ENCODE results near the gene C1RL.

Gene C1RL

DNA sequence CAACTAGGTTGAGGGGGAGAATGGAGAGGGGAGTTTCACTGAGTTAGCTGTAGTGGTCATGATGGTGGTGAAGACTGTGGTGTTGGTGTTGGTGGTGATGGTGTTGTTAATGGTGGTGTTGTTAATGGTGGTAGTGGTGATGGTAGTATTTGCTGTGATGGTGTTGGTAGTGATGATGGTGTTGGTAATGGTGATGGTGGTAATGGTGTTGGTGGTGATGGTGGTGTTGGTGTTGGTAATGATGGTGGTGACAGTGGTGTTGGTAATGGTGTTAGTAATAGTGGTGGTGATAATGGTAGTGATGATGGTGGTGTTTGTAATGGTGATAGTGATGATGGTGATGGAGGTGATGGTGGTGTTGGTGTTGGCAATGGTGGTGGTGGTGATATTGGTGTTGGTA is 25.9 kb downstream of the C1RL start:
- H3K27ac Mint-ChIP-seq: no peak overlapping the region
- DNase-seq: no peak
- peaks cover 7% of the 10 kb centered on the region for H3K36me3 Mint-ChIP-seq (ENCODE audit: low read depth)
- peaks cover 5% of the 10 kb centered on the region for H3K27me3 Mint-ChIP-seq (ENCODE audit: low read depth, poor library complexity)
- peaks cover 6% of the 10 kb centered on the region for H3K9me3 Mint-ChIP-seq
- H3K4me1 Mint-ChIP-seq: no peaks in the 10 kb centered on the region
- H3K4me3 Mint-ChIP-seq: no peak overlapping the region
- TF ChIP-seq, protein P1, sequence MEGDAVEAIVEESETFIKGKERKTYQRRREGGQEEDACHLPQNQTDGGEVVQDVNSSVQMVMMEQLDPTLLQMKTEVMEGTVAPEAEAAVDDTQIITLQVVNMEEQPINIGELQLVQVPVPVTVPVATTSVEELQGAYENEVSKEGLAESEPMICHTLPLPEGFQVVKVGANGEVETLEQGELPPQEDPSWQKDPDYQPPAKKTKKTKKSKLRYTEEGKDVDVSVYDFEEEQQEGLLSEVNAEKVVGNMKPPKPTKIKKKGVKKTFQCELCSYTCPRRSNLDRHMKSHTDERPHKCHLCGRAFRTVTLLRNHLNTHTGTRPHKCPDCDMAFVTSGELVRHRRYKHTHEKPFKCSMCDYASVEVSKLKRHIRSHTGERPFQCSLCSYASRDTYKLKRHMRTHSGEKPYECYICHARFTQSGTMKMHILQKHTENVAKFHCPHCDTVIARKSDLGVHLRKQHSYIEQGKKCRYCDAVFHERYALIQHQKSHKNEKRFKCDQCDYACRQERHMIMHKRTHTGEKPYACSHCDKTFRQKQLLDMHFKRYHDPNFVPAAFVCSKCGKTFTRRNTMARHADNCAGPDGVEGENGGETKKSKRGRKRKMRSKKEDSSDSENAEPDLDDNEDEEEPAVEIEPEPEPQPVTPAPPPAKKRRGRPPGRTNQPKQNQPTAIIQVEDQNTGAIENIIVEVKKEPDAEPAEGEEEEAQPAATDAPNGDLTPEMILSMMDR (IDR thresholded peaks at IDR 0.05): no peak

DNA sequence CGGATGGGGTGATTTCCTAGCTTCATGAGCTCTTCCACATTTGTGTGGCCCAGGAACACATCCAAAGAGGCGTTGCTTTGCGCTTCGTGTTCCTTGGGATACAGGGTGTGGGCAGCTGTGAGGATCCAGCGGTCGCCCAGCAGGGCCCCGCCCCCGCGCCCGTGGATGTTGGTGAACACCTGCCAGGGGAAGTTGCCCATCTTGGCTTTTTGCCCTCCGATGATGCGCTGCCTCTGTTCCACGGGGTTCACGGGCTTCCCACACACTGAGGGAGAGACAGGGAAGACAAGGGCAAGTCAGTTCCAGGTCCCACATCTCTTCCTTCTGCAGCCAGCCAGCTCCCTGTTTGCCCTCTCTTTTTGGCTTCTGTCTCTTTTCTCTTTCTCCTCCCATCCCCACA is 28.0 kb downstream of the C1RL start:
- Mint-ChIP-seq H3K36me3 (ENCODE audit: low read depth) (peaks cover 7% of the 10 kb centered on the region), H3K27me3 (ENCODE audit: low read depth, poor library complexity) (peaks cover 6% of the 10 kb centered on the region), H3K9me3 (peaks cover 6% of the 10 kb centered on the region), H3K27ac (no peak overlapping the region), H3K4me3 (no peak overlapping the region), H3K4me1 (no peaks in the 10 kb centered on the region)
- TF ChIP-seq, protein P1 (IDR thresholded peaks at IDR 0.05): no peak
- DNase-seq: no peak

DNA sequence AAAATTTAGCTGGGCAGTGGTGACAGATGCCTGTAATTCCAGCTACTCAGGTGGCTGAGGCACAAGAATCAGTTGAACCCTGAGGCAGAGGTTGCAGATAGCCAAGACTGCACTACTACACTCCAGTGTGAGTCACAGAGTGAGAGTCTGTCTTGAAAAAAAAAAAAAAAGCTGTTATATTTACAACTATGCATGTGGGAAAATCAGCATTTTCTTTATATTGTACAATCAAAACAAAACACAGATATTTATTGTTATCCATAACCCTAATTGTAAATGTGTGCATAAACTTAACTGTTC is 29.2 kb downstream of the C1RL start:
- TF ChIP-seq, protein P1 (IDR thresholded peaks at IDR 0.05): no peak
- DNase-seq: no peak
- no peak overlapping the region for H3K4me3 Mint-ChIP-seq
- H3K4me1 Mint-ChIP-seq: no peaks in the 10 kb centered on the region
- peaks cover 6% of the 10 kb centered on the region for H3K9me3 Mint-ChIP-seq
- peaks cover 6% of the 10 kb centered on the region for H3K27me3 Mint-ChIP-seq (ENCODE audit: low read depth, poor library complexity)
- no peak overlapping the region for H3K27ac Mint-ChIP-seq
- H3K36me3 Mint-ChIP-seq (ENCODE audit: low read depth): peaks cover 7% of the 10 kb centered on the region

DNA sequence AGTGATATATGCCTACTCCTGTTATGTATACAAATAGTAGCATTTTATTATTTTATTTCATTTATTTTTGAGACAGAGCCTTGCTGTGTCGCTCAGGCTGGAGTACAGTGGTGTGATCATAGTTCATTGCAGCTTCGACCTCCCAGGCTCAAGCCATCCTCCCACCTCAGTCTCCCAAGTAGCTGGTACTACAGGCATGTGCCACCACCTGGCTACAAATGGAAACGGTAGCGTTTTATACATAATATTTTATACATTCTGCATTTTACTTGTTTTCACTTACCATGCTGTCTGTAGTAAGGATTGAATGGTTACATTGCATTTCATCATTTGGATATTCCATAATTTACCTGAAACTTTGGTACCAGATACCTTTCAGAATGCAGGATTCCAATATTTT is 30.9 kb downstream of the C1RL start:
- H3K27me3 Mint-ChIP-seq (ENCODE audit: low read depth, poor library complexity): peaks cover 10% of the 10 kb centered on the region
- H3K9me3 Mint-ChIP-seq: peaks cover 3% of the 10 kb centered on the region
- H3K4me3 Mint-ChIP-seq: no peak overlapping the region
- TF ChIP-seq, protein P1 (IDR thresholded peaks at IDR 0.05): peak; percentile 7
- H3K27ac Mint-ChIP-seq: no peak overlapping the region
- H3K4me1 Mint-ChIP-seq: no peaks in the 10 kb centered on the region
- peaks cover 4% of the 10 kb centered on the region for H3K36me3 Mint-ChIP-seq (ENCODE audit: low read depth)
- no peak for DNase-seq

DNA sequence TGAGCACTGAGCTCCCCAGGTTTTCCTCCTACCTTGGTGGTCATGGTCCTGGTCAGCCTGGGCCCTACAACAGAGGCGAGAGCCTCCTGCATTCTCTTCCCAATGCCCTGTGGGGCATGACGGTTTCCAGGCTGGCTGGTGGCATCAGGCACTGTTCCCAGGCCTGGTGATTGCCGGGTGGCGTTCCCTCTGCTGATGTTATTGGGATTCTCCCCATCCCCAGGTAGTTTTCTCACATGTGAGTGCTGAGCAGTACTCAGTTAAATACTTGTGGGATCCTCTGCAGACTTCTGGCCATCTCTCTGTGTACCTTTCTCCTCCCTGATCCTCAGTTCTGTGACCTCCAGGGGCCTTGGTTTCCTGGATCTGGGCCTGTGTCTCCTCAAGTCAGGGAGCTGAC is 32.5 kb downstream of the C1RL start:
- no peak overlapping the region for H3K4me3 Mint-ChIP-seq

DNA sequence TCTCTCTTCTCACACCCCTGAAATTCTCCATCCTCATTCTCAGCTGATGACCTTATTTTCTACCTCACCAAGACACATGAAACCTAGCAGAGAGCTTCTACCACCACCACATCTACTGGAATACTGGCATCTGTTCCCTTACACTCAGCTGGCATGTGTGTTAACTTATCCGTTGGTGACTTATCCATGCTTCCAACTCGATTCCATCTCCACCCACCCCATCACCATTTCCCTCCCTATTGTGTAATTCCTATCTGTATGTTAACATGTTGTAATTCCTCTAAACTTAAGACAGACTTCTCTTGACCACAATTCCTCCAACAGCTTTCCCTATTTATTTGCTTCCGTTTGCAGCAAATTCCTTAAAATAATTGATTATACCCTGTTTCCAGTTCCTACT is 33.1 kb downstream of the C1RL start:
- no peaks in the 10 kb centered on the region for H3K4me1 Mint-ChIP-seq
- no peak for DNase-seq
- H3K36me3 Mint-ChIP-seq (ENCODE audit: low read depth): no peaks in the 10 kb centered on the region
- no peak overlapping the region for H3K27ac Mint-ChIP-seq
- TF ChIP-seq, protein P1 (IDR thresholded peaks at IDR 0.05): no peak
- H3K9me3 Mint-ChIP-seq: no peaks in the 10 kb centered on the region
- no peak overlapping the region for H3K4me3 Mint-ChIP-seq
- peaks cover 24% of the 10 kb centered on the region for H3K27me3 Mint-ChIP-seq (ENCODE audit: low read depth, poor library complexity)

More for the DNA sequence above, 32.5 kb downstream of the C1RL start:
- Mint-ChIP-seq H3K36me3 (ENCODE audit: low read depth) (no peaks in the 10 kb centered on the region), H3K4me1 (no peaks in the 10 kb centered on the region), H3K9me3 (no peaks in the 10 kb centered on the region), H3K27me3 (ENCODE audit: low read depth, poor library complexity) (peaks cover 24% of the 10 kb centered on the region), H3K27ac (no peak overlapping the region)
- DNase-seq: no peak
- TF ChIP-seq, protein P1 (IDR thresholded peaks at IDR 0.05): no peak
